ENCODE results near the gene RYR2. TPM values are rescaled to one million over a fixed set of nuclear protein-coding genes. Genes with fewer than 3 reads are reported as not detected.

Gene RYR2
- total and polyA plus RNA-seq, 4 donors: 2.6 to 128 (median 17.7) TPM

GRCh38 chr1:237040823-237041222 lies 1.2 kb upstream of the RYR2 start:
- 87 to 89% methylated on average over 10 of the region's 10 CpGs for WGBS, 2 donors
- ATAC-seq (ENCODE audit: low FRiP score) (no peak), DNase-seq (no peak)
- H3K36me3 ChIP-seq (ENCODE audit: control insufficient read depth in 1 of 2, insufficient read depth in 2 of 2, low read length in 1 of 2): no peaks in the 10 kb centered on the region
- no peak overlapping the region for H3K27ac ChIP-seq (ENCODE audit: low read depth in 1 of 2, low read length in 2 of 2)
- H3K4me3 ChIP-seq (ENCODE audit: low read length in 2 of 2): no peak overlapping the region
- H3K9me3 ChIP-seq (ENCODE audit: control insufficient read depth, low read length): no peaks in the 10 kb centered on the region
- peaks cover 0 to 3% of the 10 kb centered on the region in 2 donors for H3K4me1 ChIP-seq (ENCODE audit: control insufficient read depth in 1 of 2, insufficient read depth in 2 of 2, low read length in 2 of 2)
- intact Hi-C loops (cut with DNase I): loop anchor here in 1 of 2 donors (5.0 kb wide), 1 partner anchor 346 kb away; no protein-coding TSS in a partner anchor
- no peaks in the 10 kb centered on the region for H3K27me3 ChIP-seq (ENCODE audit: control insufficient read depth in 1 of 2, insufficient read depth in 2 of 2, low read length in 1 of 2)

- Histone ChIP-seq H3K9me3 (ENCODE audit: control insufficient read depth, low read length) (no peaks in the 10 kb centered on the region), H3K4me1 (ENCODE audit: control insufficient read depth in 1 of 2, insufficient read depth in 2 of 2, low read length in 2 of 2) (no peaks in the 10 kb centered on the region), H3K27ac (ENCODE audit: low read depth in 1 of 2, low read length in 2 of 2) (no peak overlapping the region), H3K27me3 (ENCODE audit: control insufficient read depth in 1 of 2, insufficient read depth in 2 of 2, low read length in 1 of 2) (no peaks in the 10 kb centered on the region), H3K4me3 (ENCODE audit: low read length in 2 of 2) (peak overlapping the region in 1 of 2 donors; percentile 51), H3K36me3 (ENCODE audit: control insufficient read depth in 1 of 2, insufficient read depth in 2 of 2, low read length in 1 of 2) (no peaks in the 10 kb centered on the region)
- ATAC-seq (ENCODE audit: low FRiP score) (no peak), DNase-seq (no peak)
- WGBS, 2 donors: 21 to 23% methylated on average over 7 of the region's 7 CpGs
- intact Hi-C loops (cut with DNase I): loop anchor here in 1 of 2 donors (5.0 kb wide), 1 partner anchor 346 kb away; no protein-coding TSS in a partner anchor
These were observed 556 bp upstream of the RYR2 start for GRCh38 chr1:237041461-237041794.

- H3K4me1 ChIP-seq (ENCODE audit: control insufficient read depth in 1 of 2, insufficient read depth in 2 of 2, low read length in 2 of 2): peaks cover 0 to 6% of the 10 kb centered on the region in 2 donors
- 0 to 1% methylated on average over 28 to 41 of the region's 41 CpGs for WGBS, 2 donors
- peak overlapping the region; percentile 51 to 68 for H3K4me3 ChIP-seq (ENCODE audit: low read length in 2 of 2)
- H3K27ac ChIP-seq (ENCODE audit: low read depth in 1 of 2, low read length in 2 of 2): peak overlapping the region in 1 of 2 donors; percentile 14
- H3K9me3 ChIP-seq (ENCODE audit: control insufficient read depth, low read length): no peaks in the 10 kb centered on the region
- intact Hi-C loops (cut with DNase I): loop anchor here in 1 of 2 donors (5.0 kb wide), 1 partner anchor 345 kb away; no protein-coding TSS in a partner anchor
- H3K36me3 ChIP-seq (ENCODE audit: control insufficient read depth in 1 of 2, insufficient read depth in 2 of 2, low read length in 1 of 2): no peaks in the 10 kb centered on the region
- DNase-seq (peak; percentile 56 to 77), ATAC-seq (ENCODE audit: low FRiP score) (peak; percentile 15)
- H3K27me3 ChIP-seq (ENCODE audit: control insufficient read depth in 1 of 2, insufficient read depth in 2 of 2, low read length in 1 of 2): no peaks in the 10 kb centered on the region
These were observed 525 bp downstream of the RYR2 start for GRCh38 chr1:237042526-237042891.

DNA sequence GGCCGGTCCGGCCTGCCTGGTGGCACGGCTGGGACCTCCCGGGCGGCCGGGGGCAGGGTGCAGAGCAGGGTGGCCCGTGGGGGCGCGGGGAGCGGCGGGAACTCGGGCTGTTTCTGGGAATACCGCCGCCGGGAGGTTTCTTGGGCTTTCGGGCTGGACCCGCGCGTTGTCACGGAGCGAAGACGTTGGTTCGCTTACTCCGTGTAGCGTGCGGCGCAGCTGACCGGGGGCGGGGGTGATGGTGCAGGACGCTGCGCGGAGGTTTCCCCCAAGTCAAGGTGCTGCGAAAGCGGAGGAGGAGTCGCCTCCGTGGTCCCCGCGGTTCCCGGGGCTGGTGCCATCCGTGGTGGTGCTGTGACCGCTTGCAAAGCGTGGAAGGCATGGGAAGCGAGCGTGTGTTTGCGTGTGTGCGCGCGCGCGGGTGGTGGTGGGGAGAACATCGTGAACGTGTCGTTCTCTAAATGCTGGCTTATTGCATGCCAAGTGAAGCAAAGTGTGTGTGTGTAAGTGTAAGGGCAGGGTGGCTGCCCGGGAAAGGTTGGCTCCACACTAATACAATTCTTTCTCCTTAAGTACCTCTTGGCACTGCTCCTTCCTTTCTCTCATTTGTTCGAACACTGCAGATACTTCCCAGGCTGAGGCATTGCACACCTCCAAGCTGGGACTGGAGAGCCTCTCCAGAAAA lies 1.1 kb downstream of the RYR2 start:
- Histone ChIP-seq H3K4me3 (ENCODE audit: low read length in 2 of 2) (peak overlapping the region; percentile 51 to 68), H3K36me3 (ENCODE audit: control insufficient read depth in 1 of 2, insufficient read depth in 2 of 2, low read length in 1 of 2) (no peaks in the 10 kb centered on the region), H3K27ac (ENCODE audit: low read depth in 1 of 2, low read length in 2 of 2) (peak overlapping the region in 1 of 2 donors; percentile 39), H3K9me3 (ENCODE audit: control insufficient read depth, low read length) (no peaks in the 10 kb centered on the region), H3K4me1 (ENCODE audit: control insufficient read depth in 1 of 2, insufficient read depth in 2 of 2, low read length in 2 of 2) (peaks cover 0 to 6% of the 10 kb centered on the region in 2 donors), H3K27me3 (ENCODE audit: control insufficient read depth in 1 of 2, insufficient read depth in 2 of 2, low read length in 1 of 2) (no peaks in the 10 kb centered on the region)
- intact Hi-C loops (cut with DNase I): loop anchor here in 1 of 2 donors (5.0 kb wide), 1 partner anchor 344 kb away; no protein-coding TSS in a partner anchor
- peak; percentile 64 for ATAC-seq (ENCODE audit: low FRiP score)
- 0 to 1% methylated on average over 54 to 55 of the region's 55 CpGs for WGBS, 2 donors
- peak; percentile 53 to 80 for DNase-seq

DNA sequence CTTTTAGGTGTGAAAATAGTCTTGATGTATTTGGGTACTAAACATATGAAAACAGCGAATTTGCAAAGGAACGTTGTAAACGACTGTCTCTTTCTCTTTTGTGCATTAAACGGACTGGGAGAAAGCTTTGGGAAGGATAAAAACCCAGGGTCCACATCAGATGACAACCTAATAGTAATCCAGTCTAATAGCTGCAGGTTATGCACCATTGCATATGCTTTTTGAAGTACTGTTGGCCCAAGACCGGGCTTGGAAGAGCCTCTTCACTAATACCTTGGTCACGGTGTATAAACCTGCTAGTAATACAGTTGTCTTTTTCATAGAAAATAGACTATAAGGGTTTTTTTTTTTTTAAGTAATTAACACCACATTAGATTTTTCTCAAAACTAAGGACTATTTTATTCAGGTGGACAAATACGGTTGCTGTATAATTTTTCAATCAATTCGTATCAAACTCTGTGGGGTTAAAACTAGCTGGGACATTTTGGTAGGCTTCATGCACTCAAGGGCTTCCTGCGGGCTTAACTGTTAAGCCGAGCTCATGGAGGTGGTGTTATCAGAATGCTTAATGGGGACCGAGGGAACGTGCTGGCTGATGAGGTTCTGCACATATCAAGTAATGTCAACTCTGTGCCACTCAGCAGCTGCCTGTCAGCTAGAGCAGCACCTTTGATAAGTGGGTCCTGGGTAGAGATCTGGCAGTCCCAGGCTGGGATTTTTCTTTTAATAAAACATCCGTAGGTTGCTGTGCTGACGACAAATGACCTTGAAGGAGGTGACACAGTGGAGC lies 2.1 kb downstream of the RYR2 start:
- ATAC-seq (ENCODE audit: low FRiP score): no peak
- DNase-seq: no peak
- H3K4me3 ChIP-seq (ENCODE audit: low read length in 2 of 2): peak overlapping the region; percentile 51 to 68
- H3K27me3 ChIP-seq (ENCODE audit: control insufficient read depth in 1 of 2, insufficient read depth in 2 of 2, low read length in 1 of 2): no peaks in the 10 kb centered on the region
- intact Hi-C loops (cut with DNase I): loop anchor here in 1 of 2 donors (5.0 kb wide), 1 partner anchor 343 kb away; no protein-coding TSS in a partner anchor
- no peaks in the 10 kb centered on the region for H3K9me3 ChIP-seq (ENCODE audit: control insufficient read depth, low read length)
- peaks cover 0 to 6% of the 10 kb centered on the region in 2 donors for H3K4me1 ChIP-seq (ENCODE audit: control insufficient read depth in 1 of 2, insufficient read depth in 2 of 2, low read length in 2 of 2)
- no peaks in the 10 kb centered on the region for H3K36me3 ChIP-seq (ENCODE audit: control insufficient read depth in 1 of 2, insufficient read depth in 2 of 2, low read length in 1 of 2)
- 30 to 41% methylated on average over 14 of the region's 14 CpGs for WGBS, 2 donors
- no peak overlapping the region for H3K27ac ChIP-seq (ENCODE audit: low read depth in 1 of 2, low read length in 2 of 2)

DNA sequence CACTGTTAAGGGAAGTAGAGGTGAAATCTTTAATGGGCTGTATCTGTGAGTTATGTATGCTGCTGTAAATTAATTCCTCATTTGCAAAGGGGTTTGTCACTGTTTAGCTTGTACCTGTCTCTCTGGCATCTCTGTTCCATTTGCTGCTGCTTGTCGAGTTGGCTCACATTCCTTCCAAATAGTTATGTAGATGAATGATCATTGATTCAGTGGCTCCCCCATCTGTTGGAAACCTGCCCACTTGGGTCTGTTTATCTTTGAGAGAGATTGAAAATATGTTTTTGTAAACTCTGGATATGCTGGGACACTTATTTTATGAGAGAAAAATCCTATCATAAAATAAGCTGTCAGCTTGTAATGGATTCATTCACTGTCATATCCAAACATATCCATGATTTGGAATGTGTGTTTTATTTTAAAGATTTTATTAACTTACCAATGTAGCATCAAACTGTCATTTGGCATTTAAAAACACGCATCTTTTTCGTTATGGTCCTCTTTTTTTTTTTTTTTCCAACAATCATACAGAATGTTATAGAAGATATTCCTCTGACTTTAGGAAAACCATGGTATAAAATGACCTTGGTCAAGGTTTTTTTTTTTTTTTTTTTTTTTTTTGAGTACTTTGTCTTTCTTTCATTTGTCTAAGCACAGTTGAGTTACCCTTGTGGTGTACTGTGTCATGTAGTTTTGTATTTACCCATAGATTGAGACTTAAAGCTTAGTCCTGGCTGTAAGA lies 3.5 kb downstream of the RYR2 start:
- Histone ChIP-seq H3K27me3 (ENCODE audit: control insufficient read depth in 1 of 2, insufficient read depth in 2 of 2, low read length in 1 of 2) (no peaks in the 10 kb centered on the region), H3K4me3 (ENCODE audit: low read length in 2 of 2) (no peak overlapping the region), H3K4me1 (ENCODE audit: control insufficient read depth in 1 of 2, insufficient read depth in 2 of 2, low read length in 2 of 2) (peaks cover 0 to 6% of the 10 kb centered on the region in 2 donors), H3K36me3 (ENCODE audit: control insufficient read depth in 1 of 2, insufficient read depth in 2 of 2, low read length in 1 of 2) (no peaks in the 10 kb centered on the region), H3K9me3 (ENCODE audit: control insufficient read depth, low read length) (no peaks in the 10 kb centered on the region), H3K27ac (ENCODE audit: low read depth in 1 of 2, low read length in 2 of 2) (no peak overlapping the region)
- intact Hi-C loops (cut with DNase I): no loop called here
- DNase-seq: no peak
- no peak for ATAC-seq (ENCODE audit: low FRiP score)
- WGBS, 2 donors: 82 to 86% methylated on average over 3 of the region's 3 CpGs

DNA sequence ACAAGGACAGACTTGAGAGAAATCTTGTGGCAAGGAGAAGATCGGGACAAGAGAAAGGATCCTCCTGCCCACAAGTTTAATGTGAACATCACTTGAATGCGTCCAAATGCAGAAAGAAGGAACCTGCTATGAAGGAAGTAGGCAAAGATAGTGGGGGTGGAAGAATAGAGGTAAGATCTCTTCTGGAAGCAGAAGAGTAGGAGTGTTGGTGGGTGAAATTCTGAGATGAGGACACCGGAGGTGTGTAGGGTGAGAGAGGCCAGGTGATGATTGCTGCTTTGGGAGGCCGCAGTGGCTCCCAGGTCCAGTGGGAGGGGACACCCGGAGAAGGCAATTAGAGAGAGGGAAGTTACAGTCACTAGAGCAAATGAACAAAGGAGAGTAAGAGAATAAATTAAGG lies 6.8 kb downstream of the RYR2 start:
- Histone ChIP-seq H3K27ac (ENCODE audit: low read depth in 1 of 2, low read length in 2 of 2) (no peak overlapping the region), H3K4me1 (ENCODE audit: control insufficient read depth in 1 of 2, insufficient read depth in 2 of 2, low read length in 2 of 2) (peaks cover 0 to 6% of the 10 kb centered on the region in 2 donors), H3K9me3 (ENCODE audit: control insufficient read depth, low read length) (no peaks in the 10 kb centered on the region), H3K27me3 (ENCODE audit: control insufficient read depth in 1 of 2, insufficient read depth in 2 of 2, low read length in 1 of 2) (no peaks in the 10 kb centered on the region), H3K4me3 (ENCODE audit: low read length in 2 of 2) (no peak overlapping the region), H3K36me3 (ENCODE audit: control insufficient read depth in 1 of 2, insufficient read depth in 2 of 2, low read length in 1 of 2) (no peaks in the 10 kb centered on the region)
- DNase-seq: no peak
- 97 to 98% methylated on average over 5 of the region's 5 CpGs for WGBS, 2 donors
- intact Hi-C loops (cut with DNase I): no loop called here
- no peak for ATAC-seq (ENCODE audit: low FRiP score)

DNA sequence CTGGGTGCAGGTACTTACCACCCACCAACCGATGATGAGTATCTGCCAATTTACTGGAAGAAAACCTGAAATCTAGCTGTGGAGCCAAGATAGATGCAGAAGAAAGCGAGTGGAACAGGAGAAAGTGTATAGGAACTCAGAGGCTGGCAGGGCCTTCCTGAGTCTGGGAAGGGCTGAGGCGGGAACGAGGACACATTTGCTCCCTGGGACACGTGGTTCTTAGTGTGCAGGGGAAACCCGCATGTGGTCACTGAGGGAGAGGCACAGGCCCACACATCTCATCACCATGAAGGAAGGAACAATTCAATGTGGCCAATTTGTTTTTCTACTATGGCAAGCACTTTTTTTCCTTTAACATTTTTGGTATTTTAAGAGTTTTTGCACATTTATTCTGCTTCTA lies 8.2 kb downstream of the RYR2 start:
- no peaks in the 10 kb centered on the region for H3K27me3 ChIP-seq (ENCODE audit: control insufficient read depth in 1 of 2, insufficient read depth in 2 of 2, low read length in 1 of 2)
- no peak for ATAC-seq (ENCODE audit: low FRiP score)
- 83 to 88% methylated on average over 6 of the region's 6 CpGs for WGBS, 2 donors
- intact Hi-C loops (cut with DNase I): no loop called here
- H3K36me3 ChIP-seq (ENCODE audit: control insufficient read depth in 1 of 2, insufficient read depth in 2 of 2, low read length in 1 of 2): no peaks in the 10 kb centered on the region
- no peak for DNase-seq
- no peak overlapping the region for H3K27ac ChIP-seq (ENCODE audit: low read depth in 1 of 2, low read length in 2 of 2)
- H3K9me3 ChIP-seq (ENCODE audit: control insufficient read depth, low read length): no peaks in the 10 kb centered on the region
- H3K4me3 ChIP-seq (ENCODE audit: low read length in 2 of 2): no peak overlapping the region
- H3K4me1 ChIP-seq (ENCODE audit: control insufficient read depth in 1 of 2, insufficient read depth in 2 of 2, low read length in 2 of 2): peaks cover 0 to 6% of the 10 kb centered on the region in 2 donors
